ENCODE data around the gene GATAD2A. TPM values are rescaled to one million over a fixed set of nuclear protein-coding genes. Genes with fewer than 3 reads are reported as not detected.

The GATAD2A gene
- total RNA-seq, 4 donors from 2014 or later = 67.8 to 99.9 (median 79.8) TPM

DNA sequence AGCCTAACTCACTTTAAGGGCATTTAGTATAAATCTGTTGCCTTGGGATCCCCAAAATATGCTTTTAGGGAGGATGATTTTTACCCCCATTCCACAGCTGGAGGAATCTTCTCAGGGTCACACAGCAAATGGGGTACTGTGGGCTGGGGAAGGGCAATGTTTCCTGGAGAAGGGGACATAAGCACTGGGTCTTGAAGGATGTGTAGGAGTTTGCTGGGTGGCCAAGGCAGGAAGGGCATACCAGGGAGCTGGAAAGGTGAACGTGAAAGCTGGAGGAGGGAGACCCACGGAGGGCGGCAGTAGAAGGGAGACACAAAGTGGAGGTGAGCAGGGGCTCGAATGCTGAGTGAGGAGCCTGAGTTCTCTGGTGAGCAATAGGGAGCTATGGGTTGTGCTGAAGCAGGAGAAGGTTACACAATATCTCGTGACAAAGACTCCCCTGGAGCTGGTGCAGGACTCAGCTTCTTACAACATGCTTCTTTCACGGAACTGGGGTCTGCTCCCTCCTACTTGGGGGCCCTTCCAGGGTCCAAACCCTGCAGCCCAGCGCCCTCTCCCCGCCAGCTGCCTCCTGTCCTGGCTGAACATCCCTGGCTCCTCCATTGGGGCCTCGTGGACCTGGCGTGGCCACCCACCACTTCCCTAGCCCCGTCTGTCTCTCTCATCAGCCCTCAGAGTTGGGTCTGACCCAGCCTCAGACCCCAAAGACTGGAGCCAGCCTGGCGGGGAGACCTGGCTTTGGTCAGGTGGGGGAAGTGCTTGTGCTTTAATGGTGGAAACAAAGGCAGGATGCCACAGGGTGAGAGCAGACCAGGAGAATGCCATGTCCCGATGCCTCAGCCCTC lies 143.7 kb downstream of the GATAD2A start:
- H3K27ac ChIP-seq = no peak overlapping the region
- no peak overlapping the region for H3K4me3 ChIP-seq
- DNase-seq = no peak
- no peaks in the 10 kb centered on the region for H3K4me1 ChIP-seq
- H3K36me3 ChIP-seq = no peaks in the 10 kb centered on the region
- H3K9me3 ChIP-seq = no peaks in the 10 kb centered on the region
- TF ChIP-seq CTCF (IDR thresholded peaks at IDR 0.05) = no peak
- TF ChIP-seq POLR2A (IDR thresholded peaks at IDR 0.05) = no peak
- H3K27me3 ChIP-seq = no peaks in the 10 kb centered on the region

GRCh38 chr19:19549804-19550464 lies 144.5 kb downstream of the GATAD2A start:
- no peak overlapping the region for H3K4me3 ChIP-seq
- no peaks in the 10 kb centered on the region for H3K9me3 ChIP-seq
- no peak for TF ChIP-seq POLR2A (IDR thresholded peaks at IDR 0.05)
- TF ChIP-seq CTCF (IDR thresholded peaks at IDR 0.05) = no peak
- DNase-seq = no peak
- H3K4me1 ChIP-seq = no peaks in the 10 kb centered on the region
- no peaks in the 10 kb centered on the region for H3K27me3 ChIP-seq
- H3K27ac ChIP-seq = no peak overlapping the region
- no peaks in the 10 kb centered on the region for H3K36me3 ChIP-seq

DNA sequence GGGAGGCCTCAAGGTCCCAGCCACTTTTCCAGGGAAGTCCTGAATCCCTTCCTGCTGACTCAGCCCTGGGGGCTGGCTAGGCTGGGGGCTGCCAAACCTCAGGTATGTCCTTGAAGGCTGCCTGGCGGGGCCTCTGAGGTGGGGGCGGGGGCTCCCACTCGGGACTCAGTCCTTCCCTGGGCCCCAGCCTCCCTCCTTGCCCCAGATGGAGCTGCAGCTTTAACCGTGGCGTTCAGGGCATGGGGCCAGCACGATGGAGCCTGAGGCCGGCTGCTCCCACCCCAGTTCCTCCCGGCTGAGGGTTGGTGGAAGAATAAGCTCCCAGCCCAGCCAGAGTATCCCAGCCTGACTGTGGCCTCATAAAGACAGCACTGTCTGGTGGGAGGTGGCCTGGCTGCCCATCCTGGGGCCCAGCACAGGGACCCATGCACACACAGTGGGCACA lies 145.0 kb downstream of the GATAD2A start:
- H3K9me3 ChIP-seq = no peaks in the 10 kb centered on the region
- H3K27me3 ChIP-seq = no peaks in the 10 kb centered on the region
- H3K4me1 ChIP-seq = no peaks in the 10 kb centered on the region
- H3K4me3 ChIP-seq = no peak overlapping the region
- DNase-seq = no peak
- no peak overlapping the region for H3K27ac ChIP-seq
- TF ChIP-seq CTCF (IDR thresholded peaks at IDR 0.05) (no peak), POLR2A (IDR thresholded peaks at IDR 0.05) (no peak)
- no peaks in the 10 kb centered on the region for H3K36me3 ChIP-seq

DNA sequence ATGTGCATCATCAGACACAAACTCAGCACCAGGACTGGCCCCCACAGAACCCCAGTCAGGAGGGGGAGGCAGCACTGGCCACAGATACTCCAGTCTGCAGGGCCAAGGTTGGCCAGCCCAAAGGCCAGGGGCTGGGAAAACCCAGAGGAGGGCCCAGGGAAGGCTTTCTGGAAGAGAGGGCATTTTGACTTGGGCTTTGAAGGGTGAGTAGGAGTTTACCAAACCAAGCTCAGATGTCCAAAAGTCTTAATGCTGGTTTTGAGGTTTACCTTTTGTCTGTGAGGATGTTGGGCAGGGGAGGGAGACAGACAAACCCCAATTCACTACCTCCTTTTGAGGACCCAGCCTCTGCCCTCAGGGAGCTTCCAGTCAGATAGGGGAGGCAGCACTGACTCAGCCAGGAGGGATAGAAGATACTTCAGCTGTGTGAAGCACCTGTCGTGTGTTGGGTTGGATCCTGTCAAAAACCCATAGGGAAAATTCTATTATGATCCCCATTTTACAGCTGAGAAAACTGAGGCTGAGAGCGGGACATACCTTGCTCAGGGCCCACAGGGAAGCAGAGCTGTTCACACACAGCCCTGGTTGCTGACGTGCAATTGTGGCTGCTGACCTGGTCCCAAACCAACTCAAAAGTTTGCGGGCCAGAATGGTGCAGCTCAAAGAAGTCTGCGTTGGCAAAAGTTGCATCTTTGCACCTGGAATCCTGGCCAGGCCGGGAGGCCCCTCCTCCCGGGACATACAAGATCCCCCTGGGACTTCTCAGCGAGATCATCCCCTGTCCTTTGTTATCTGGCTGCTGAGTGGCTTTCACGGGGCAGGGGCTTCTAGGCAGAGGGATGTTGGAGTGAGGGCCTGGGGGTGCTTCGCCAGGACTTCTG lies 145.7 kb downstream of the GATAD2A start:
- Histone ChIP-seq H3K4me3 (no peak overlapping the region), H3K36me3 (no peaks in the 10 kb centered on the region), H3K9me3 (no peaks in the 10 kb centered on the region), H3K27me3 (no peaks in the 10 kb centered on the region), H3K27ac (no peak overlapping the region), H3K4me1 (no peaks in the 10 kb centered on the region)
- no peak for DNase-seq
- TF ChIP-seq POLR2A (IDR thresholded peaks at IDR 0.05) = no peak
- TF ChIP-seq CTCF (IDR thresholded peaks at IDR 0.05) = no peak

GRCh38 chr19:19551853-19552192 lies 146.3 kb downstream of the GATAD2A start:
- no peak for DNase-seq
- TF ChIP-seq POLR2A (IDR thresholded peaks at IDR 0.05) (no peak), CTCF (IDR thresholded peaks at IDR 0.05) (no peak)
- Histone ChIP-seq H3K27me3 (no peaks in the 10 kb centered on the region), H3K4me1 (no peaks in the 10 kb centered on the region), H3K9me3 (no peaks in the 10 kb centered on the region), H3K4me3 (no peak overlapping the region), H3K36me3 (no peaks in the 10 kb centered on the region), H3K27ac (no peak overlapping the region)

All from Peyer's patch (tissue), 4 donors.